ENCODE results near the gene CCDC201. TPM values are rescaled to one million over a fixed set of nuclear protein-coding genes. Genes with fewer than 3 reads are reported as not detected.

Gene CCDC201
- total RNA-seq, 1 donor from 2014 or later, result not detected

DNA sequence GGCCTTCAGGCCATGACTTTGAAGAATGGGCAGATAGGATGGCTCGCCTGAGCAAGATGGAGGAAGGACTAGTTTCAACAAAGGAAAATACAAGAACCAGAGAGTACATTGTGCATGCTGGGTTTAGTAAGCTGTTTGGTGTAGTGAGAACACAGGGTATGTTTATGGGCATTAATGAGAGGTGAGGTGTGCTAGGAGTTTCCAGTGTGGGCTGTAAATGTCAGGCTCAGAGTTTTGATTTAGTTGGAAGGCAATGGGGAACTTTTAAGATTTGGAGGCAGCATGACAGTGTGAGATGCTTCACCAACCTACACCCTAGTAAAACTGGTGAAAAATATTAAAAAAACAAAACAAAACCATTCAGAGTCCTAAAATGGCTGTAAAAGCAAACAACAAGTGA lies 28.7 kb upstream of the CCDC201 start:
- Histone ChIP-seq H3K27ac (no peak overlapping the region), H3K4me1 (no peaks in the 10 kb centered on the region), H3K27me3 (no peaks in the 10 kb centered on the region), H3K36me3 (no peaks in the 10 kb centered on the region), H3K9me3 (no peaks in the 10 kb centered on the region), H3K4me3 (no peak overlapping the region)
- TF ChIP-seq, protein P1, sequence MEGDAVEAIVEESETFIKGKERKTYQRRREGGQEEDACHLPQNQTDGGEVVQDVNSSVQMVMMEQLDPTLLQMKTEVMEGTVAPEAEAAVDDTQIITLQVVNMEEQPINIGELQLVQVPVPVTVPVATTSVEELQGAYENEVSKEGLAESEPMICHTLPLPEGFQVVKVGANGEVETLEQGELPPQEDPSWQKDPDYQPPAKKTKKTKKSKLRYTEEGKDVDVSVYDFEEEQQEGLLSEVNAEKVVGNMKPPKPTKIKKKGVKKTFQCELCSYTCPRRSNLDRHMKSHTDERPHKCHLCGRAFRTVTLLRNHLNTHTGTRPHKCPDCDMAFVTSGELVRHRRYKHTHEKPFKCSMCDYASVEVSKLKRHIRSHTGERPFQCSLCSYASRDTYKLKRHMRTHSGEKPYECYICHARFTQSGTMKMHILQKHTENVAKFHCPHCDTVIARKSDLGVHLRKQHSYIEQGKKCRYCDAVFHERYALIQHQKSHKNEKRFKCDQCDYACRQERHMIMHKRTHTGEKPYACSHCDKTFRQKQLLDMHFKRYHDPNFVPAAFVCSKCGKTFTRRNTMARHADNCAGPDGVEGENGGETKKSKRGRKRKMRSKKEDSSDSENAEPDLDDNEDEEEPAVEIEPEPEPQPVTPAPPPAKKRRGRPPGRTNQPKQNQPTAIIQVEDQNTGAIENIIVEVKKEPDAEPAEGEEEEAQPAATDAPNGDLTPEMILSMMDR (IDR thresholded peaks at IDR 0.05), result no peak
- DNase-seq (ENCODE audit: low spot score in 2 of 2), result no peak
- intact Hi-C loops (cut with DNase I), result no loop called here

DNA sequence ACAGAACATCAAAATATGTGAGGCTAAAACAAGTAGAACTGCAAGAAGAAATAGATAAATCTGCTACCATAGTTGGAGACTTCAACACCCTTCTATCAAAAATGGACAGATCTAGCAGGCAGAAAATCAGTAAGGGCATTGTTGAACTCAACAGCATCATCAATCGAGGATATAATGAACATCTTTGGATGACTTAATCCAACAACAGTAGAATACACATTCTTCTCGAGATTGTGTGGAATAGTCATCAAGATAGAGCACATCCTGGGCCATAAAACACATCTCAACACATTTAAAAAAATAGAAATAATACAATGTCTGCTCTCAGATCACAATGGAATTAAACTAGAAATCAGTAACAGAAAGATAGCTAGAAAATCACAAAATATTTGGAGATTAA lies 25.3 kb upstream of the CCDC201 start:
- Histone ChIP-seq H3K4me3 (no peak overlapping the region), H3K36me3 (no peaks in the 10 kb centered on the region), H3K9me3 (no peaks in the 10 kb centered on the region), H3K27me3 (no peaks in the 10 kb centered on the region), H3K27ac (no peak overlapping the region), H3K4me1 (no peaks in the 10 kb centered on the region)
- intact Hi-C loops (cut with DNase I), result no loop called here
- TF ChIP-seq, protein P1 (IDR thresholded peaks at IDR 0.05), result no peak
- DNase-seq (ENCODE audit: low spot score in 2 of 2), result no peak

DNA sequence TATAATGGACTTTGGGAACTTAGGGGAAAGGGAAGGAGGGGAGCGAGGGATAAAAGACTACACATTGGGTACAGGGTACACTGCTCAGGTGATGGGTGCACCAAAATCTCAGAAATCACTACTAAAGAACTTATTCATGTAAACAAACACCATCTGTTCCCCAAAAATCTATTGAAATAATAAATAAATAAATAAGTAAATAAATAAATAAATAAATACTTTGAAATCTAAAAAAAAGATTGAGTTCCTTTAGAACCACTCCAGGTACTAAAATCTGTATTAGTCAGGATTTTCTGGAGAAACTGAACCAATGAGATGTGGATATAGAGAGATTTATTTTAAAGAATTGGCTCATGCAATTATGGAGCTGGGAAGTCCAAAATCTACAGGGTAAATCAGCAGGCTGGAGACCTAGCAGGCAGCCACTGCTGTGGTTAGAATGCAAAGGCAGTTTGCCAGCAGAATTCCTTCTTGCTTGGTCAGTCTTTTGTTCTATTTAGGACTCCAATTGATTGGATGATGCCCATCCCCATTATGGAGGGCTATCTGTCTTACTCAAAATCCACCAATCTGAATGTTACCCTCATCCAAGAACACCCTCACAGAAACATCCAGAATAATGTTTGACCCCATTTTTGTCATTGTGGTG lies 24.3 kb upstream of the CCDC201 start:
- Histone ChIP-seq H3K4me3 (no peak overlapping the region), H3K36me3 (no peaks in the 10 kb centered on the region), H3K9me3 (no peaks in the 10 kb centered on the region), H3K27me3 (no peaks in the 10 kb centered on the region), H3K4me1 (no peaks in the 10 kb centered on the region), H3K27ac (no peak overlapping the region)
- intact Hi-C loops (cut with DNase I), result no loop called here
- TF ChIP-seq, protein P1 (IDR thresholded peaks at IDR 0.05), result no peak
- DNase-seq (ENCODE audit: low spot score in 2 of 2), result no peak

DNA sequence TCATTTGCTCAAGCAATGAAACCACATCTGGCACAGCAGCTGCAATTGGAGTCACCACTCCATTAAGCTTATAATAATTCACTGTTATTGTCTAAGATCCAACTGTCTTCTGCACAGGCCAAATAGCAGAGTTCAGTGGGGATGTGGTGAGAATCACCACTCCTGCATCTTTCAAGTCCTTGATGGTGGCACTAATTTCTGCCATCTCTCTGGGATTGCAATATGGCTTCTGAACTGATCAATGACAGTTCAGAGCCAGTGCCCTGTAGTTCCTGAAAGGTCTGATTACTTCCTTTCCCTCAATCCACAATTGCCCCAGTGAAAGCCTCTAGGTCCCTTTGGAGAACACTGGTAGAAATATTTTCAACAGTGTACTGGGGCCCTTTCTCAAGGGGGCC lies 21.8 kb upstream of the CCDC201 start:
- Histone ChIP-seq H3K27me3 (no peaks in the 10 kb centered on the region), H3K36me3 (no peaks in the 10 kb centered on the region), H3K27ac (no peak overlapping the region), H3K4me3 (no peak overlapping the region), H3K4me1 (no peaks in the 10 kb centered on the region), H3K9me3 (no peaks in the 10 kb centered on the region)
- DNase-seq (ENCODE audit: low spot score in 2 of 2), result no peak
- TF ChIP-seq, protein P1 (IDR thresholded peaks at IDR 0.05), result no peak
- intact Hi-C loops (cut with DNase I), result no loop called here

DNA sequence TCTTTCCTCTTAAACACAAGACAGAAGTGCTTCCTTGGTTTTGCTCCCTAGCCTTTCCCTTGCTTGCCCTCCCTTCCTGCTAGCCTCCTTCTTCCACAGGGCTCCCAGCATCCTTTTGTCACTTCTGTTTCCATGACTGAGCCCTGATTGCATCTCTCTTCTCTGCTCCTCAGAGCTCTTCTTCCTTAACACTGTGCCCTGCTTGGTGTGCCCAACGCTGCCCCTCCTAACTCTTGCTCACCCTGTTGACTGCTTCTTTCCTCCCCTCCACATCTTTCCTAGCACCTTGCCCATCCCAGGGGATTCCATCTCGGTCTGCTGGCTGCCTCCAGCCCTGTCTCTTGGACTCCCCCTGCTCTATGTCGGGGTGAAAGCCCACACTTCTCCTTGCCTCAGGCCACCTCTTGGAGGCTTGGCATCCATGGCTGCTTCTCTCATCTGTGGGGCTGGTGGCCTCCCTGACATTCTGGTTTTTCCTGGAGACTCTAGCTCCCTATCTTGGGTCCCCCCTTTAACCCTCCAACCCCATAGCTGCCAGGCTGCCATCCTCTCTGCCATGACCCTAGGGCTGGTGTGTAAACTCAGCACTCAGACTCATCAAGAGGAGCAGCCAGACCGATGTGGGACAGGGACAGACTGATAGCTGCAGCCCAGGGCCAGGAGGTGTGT lies 21.2 kb upstream of the CCDC201 start:
- H3K4me3 ChIP-seq, result no peak overlapping the region
- H3K27ac ChIP-seq, result no peak overlapping the region
- intact Hi-C loops (cut with DNase I), result no loop called here
- no peaks in the 10 kb centered on the region for H3K4me1 ChIP-seq
- DNase-seq (ENCODE audit: low spot score in 2 of 2), result no peak
- H3K9me3 ChIP-seq, result no peaks in the 10 kb centered on the region
- no peaks in the 10 kb centered on the region for H3K36me3 ChIP-seq
- H3K27me3 ChIP-seq, result no peaks in the 10 kb centered on the region
- TF ChIP-seq, protein P1 (IDR thresholded peaks at IDR 0.05), result no peak
